B cell (primary cell): ENCODE data around the gene TMEM26. TPM values are rescaled to one million over a fixed set of nuclear protein-coding genes. Genes with fewer than 3 reads are reported as not detected.

ENCODE experiments used
- ATAC-seq: fragments of 200-7000 bp; cut with Tn5 transposase; one replicate; pipeline ENCODE4 v1.10.0; 2021; ENCODE audit warnings: low read depth, mild to moderate bottlenecking, moderate number of reproducible peaks, moderate library complexity
- CTCF ChIA-PET: fragments of 350-600 bp; sonication (Branson Sonifier 250); formaldehyde crosslinking; loops from one replicate; lab custom pipeline; 2021; ENCODE audit warnings: antibody characterized with exemption, inconsistent platforms; lab: Charles Lee
- POLR2A ChIA-PET: fragments of 350-600 bp; sonication (Branson Sonifier 250); formaldehyde crosslinking; loops from one replicate; lab custom pipeline; 2021; ENCODE audit warnings: antibody characterized with exemption; lab: Charles Lee
- DNase-seq: peaks from one replicate; pipeline ENCODE4 v3.0.0; 2013
- H2AFZ ChIP-seq: 2 replicates; pipeline ENCODE4 v1.6.1; 2012; ENCODE audit warnings: mild to moderate bottlenecking, low read depth, low read length; ENCODE audit not compliant: insufficient read depth, poor library complexity, severe bottlenecking
- H3K27ac ChIP-seq, 2 donors: 1 replicate in 1 of 2; 2 replicates in 1 of 2; pipeline ENCODE4 v1.5.1; 2012 to 2013; ENCODE audit warnings: low read length in 2 of 2, mild to moderate bottlenecking in 2 of 2, moderate library complexity in 1 of 2
- H3K27me3 ChIP-seq, 4 experiments: fragments of 200-600 bp in 1 of 4; sonication (generic) in 1 of 4; replicated peaks in 1 of 4; 1 replicate in 2 of 4; 2 replicates in 2 of 4; pipeline versions ENCODE4 v1.6.1 to v1.7.0; 2013 to 2016; ENCODE audit warnings: low read length in 3 of 4, mild to moderate bottlenecking in 2 of 4, mixed read lengths in 1 of 4, moderate library complexity in 1 of 4; ENCODE audit not compliant: insufficient read depth in 4 of 4, control insufficient read depth in 3 of 4; ENCODE audit errors: control extremely low read depth in 1 of 4
- H3K36me3 ChIP-seq, 2 experiments: replicated peaks in 1 of 2; 1 replicate in 1 of 2; 2 replicates in 1 of 2; pipeline versions ENCODE4 v1.6.1 to v1.7.1; 2013; ENCODE audit warnings: low read length in 1 of 2; ENCODE audit not compliant: insufficient read depth in 2 of 2, control insufficient read depth in 1 of 2; ENCODE audit errors: control extremely low read depth in 1 of 2, extremely low read depth in 1 of 2
- H3K4me1 ChIP-seq, 2 donors: fragments of 200-600 bp in 1 of 2; sonication (generic) in 1 of 2; 1 replicate in 1 of 2; 2 replicates in 1 of 2; pipeline versions ENCODE4 v1.5.1 to v1.6.1; 2013 to 2017; ENCODE audit warnings: low read length in 2 of 2; ENCODE audit not compliant: control insufficient read depth in 2 of 2, insufficient read depth in 2 of 2
- H3K4me2 ChIP-seq: replicated peaks from 2 replicates; pipeline ENCODE3; 2012; ENCODE audit warnings: mild to moderate bottlenecking, low read depth, low read length; ENCODE audit not compliant: poor library complexity, severe bottlenecking
- H3K4me3 ChIP-seq, 5 experiments: fragments of 200-600 bp in 1 of 5; sonication (generic) in 1 of 5; 1 replicate in 3 of 5; 2 replicates in 2 of 5; pipeline versions ENCODE4 v1.5.1 to v1.7.0; 2011 to 2016; ENCODE audit warnings: low read length in 4 of 5, mild to moderate bottlenecking in 4 of 5, low read depth in 2 of 5, control low read depth in 1 of 5, moderate library complexity in 1 of 5; ENCODE audit not compliant: insufficient read depth in 1 of 5; ENCODE audit errors: control extremely low read depth in 1 of 5, extremely low read depth in 1 of 5
- H3K79me2 ChIP-seq: fragments of 200-600 bp; sonication (generic); one replicate; pipeline ENCODE4 v1.6.0; 2016; ENCODE audit warnings: low read length; ENCODE audit not compliant: control insufficient read depth, insufficient read depth
- H3K9ac ChIP-seq: fragments of 200-600 bp; sonication (generic); 2 replicates; pipeline ENCODE4 v1.6.1; 2017; ENCODE audit warnings: mild to moderate bottlenecking, low read length, moderate library complexity
- H3K9me3 ChIP-seq, 3 donors: one replicate each; pipeline versions ENCODE4 v1.6.1 to v1.7.1; 2013; ENCODE audit warnings: low read length in 2 of 3; ENCODE audit not compliant: control insufficient read depth in 2 of 3, insufficient read depth in 1 of 3; ENCODE audit errors: control extremely low read depth in 1 of 3
- H4K20me1 ChIP-seq: 2 replicates; pipeline ENCODE4 v1.6.0; 2012; ENCODE audit warnings: mild to moderate bottlenecking, low read length; ENCODE audit not compliant: insufficient read depth, control insufficient read depth, poor library complexity, severe bottlenecking
- H3K27ac Mint-ChIP-seq: one replicate; pipeline ENCODE4 v1.8.0; 2021; ENCODE audit warnings: mixed read lengths
- H3K27me3 Mint-ChIP-seq: one replicate; pipeline ENCODE4 v1.8.0; 2021; ENCODE audit warnings: mixed read lengths
- H3K4me1 Mint-ChIP-seq: one replicate; pipeline ENCODE4 v1.8.0; 2021; ENCODE audit warnings: mixed read lengths
- H3K4me3 Mint-ChIP-seq: one replicate; pipeline ENCODE4 v1.8.0; 2021; ENCODE audit warnings: mixed read lengths
- H3K9me3 Mint-ChIP-seq: one replicate; pipeline ENCODE4 v1.8.0; 2022; ENCODE audit warnings: mixed read lengths; ENCODE audit not compliant: insufficient read depth
- EZH2 ChIP-seq: IDR thresholded peaks from 2 replicates; pipeline ENCODE4 v1.6.1; 2012; ENCODE audit warnings: borderline replicate concordance, low read depth, mild to moderate bottlenecking, moderate library complexity, low read length; ENCODE audit not compliant: insufficient read depth, poor library complexity, severe bottlenecking
- WGBS: methylation state at CpG from one replicate; pipeline ENCODE4 v1.1.5; 2013; ENCODE audit warnings: missing lambda C conversion rate; ENCODE audit not compliant: insufficient coverage; 5-methylcytosine and 5-hydroxymethylcytosine counted together
- intact Hi-C: fragments of 100-400 bp; cut with micrococcal nuclease; formaldehyde crosslinking; loops from one replicate; pipeline ENCODE4 v1.10.0; 2022
- polyA plus RNA-seq: library from polyadenylated mRNA; depleted of rRNA; stranded (reverse); fragments of >200 nt; gene quantifications from 2 replicates; pipeline ENCODE4 v1.2.3, GENCODE V29; 2012
- total RNA-seq, 2 donors: library from RNA; stranded (reverse); fragments of 120-200 nt in 1 of 2; gene quantifications; 1 replicate in 1 of 2; 2 replicates in 1 of 2; pipeline versions ENCODE4 v1.2.3 to v1.2.4, GENCODE V29; 2013 to 2022
- TF ChIP-seq, protein P1 (sequence below): fragments of 200-600 bp; IDR thresholded peaks from one replicate; pipeline ENCODE4 v1.8.0; 2022; ENCODE audit warnings: antibody characterized with exemption, mild to moderate bottlenecking

TMEM26 gene
- total and polyA plus RNA-seq, 2 donors (not counting 1 experiment from before 2014, with no cell fraction given) = not detected

DNA sequence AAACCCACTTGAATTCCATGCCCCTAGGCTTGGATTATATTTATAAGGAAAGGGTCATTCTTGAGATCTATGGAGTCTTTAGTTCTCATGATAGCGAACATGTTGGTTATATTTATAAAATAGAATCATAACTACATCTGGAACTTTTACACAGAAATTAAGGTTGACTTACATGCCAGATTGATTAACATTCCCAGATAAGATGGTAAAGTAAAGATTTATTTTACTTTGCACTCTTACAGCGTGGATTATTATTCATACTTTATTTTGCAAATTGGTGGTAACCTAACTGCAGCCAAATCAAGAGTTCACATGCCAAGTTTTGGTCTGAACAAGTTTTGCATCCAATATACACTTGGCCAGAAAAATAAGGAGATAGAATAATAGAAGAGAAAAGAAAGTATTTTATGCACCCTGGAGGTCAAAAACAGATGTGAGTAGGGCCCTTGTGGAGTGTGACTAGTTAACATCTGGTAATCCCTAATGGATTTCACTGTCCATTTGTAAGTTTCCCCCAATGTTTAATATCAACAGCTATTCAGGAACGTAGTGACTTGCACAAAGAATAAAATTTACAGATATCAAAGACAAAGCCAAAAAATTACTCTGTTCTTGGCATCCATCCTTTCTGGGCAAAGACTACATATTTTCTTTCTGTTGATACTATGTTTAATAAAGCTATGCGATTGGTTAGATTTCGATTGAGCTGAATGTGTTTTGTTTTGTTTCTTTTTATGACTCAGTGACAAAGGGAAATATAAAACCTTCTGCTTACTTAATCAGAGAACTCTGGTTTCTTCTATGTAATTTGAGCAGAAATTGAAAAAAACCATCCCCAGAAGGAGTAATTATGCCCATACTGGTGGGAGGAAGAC, 10.1 kb upstream of the TMEM26 start:
- no peak overlapping the region for H3K9ac ChIP-seq
- no peaks in the 10 kb centered on the region for H3K9me3 ChIP-seq
- no peak overlapping the region for H3K4me3 ChIP-seq
- no peaks in the 10 kb centered on the region for H3K79me2 ChIP-seq
- H3K27ac ChIP-seq = no peak overlapping the region
- no peaks in the 10 kb centered on the region for H4K20me1 ChIP-seq
- ChIA-PET POLR2A (no interaction called here), CTCF (no interaction called here)
- no peak for TF ChIP-seq EZH2
- TF ChIP-seq, protein P1, sequence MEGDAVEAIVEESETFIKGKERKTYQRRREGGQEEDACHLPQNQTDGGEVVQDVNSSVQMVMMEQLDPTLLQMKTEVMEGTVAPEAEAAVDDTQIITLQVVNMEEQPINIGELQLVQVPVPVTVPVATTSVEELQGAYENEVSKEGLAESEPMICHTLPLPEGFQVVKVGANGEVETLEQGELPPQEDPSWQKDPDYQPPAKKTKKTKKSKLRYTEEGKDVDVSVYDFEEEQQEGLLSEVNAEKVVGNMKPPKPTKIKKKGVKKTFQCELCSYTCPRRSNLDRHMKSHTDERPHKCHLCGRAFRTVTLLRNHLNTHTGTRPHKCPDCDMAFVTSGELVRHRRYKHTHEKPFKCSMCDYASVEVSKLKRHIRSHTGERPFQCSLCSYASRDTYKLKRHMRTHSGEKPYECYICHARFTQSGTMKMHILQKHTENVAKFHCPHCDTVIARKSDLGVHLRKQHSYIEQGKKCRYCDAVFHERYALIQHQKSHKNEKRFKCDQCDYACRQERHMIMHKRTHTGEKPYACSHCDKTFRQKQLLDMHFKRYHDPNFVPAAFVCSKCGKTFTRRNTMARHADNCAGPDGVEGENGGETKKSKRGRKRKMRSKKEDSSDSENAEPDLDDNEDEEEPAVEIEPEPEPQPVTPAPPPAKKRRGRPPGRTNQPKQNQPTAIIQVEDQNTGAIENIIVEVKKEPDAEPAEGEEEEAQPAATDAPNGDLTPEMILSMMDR = no peak
- no peak overlapping the region for H2AFZ ChIP-seq
- H3K27me3 ChIP-seq = peaks cover 0 to 4% (median 0%) of the 10 kb centered on the region in 4 experiments
- no peaks in the 10 kb centered on the region for H3K9me3 Mint-ChIP-seq
- DNase-seq (no peak), ATAC-seq (no peak)
- H3K36me3 ChIP-seq = no peaks in the 10 kb centered on the region
- H3K4me2 ChIP-seq = no peak overlapping the region
- H3K4me1 Mint-ChIP-seq = no peaks in the 10 kb centered on the region
- WGBS = no CpG with 5 or more reads among the region's 5 CpGs
- H3K27ac Mint-ChIP-seq = no peak overlapping the region
- no peak overlapping the region for H3K4me3 Mint-ChIP-seq
- intact Hi-C loops = no loop called here
- H3K27me3 Mint-ChIP-seq = peaks cover 7% of the 10 kb centered on the region
- no peaks in the 10 kb centered on the region for H3K4me1 ChIP-seq

DNA sequence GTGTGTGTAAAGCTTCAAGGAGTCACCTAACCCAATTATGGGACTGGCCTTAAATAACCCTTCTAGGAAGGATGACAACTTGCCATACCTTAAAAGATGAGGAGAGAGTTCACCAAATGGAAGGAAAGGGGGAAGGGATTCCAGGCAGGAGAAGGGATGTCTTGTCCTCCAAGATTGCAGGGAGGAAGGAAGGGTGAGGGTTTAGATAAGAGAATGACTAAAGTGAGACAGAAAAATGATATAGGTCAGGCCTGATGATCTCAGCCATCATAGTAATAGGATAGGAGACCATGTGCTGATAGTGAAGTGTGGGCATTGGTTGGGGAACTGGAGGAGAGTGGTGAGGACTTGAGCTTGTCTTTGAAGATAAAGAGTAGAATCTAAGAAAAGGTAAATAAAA, 7.7 kb upstream of the TMEM26 start:
- CTCF ChIA-PET = no interaction called here
- intact Hi-C loops = no loop called here

More for the DNA sequence above, 7.7 kb upstream of the TMEM26 start:
- Mint-ChIP-seq H3K9me3 (no peaks in the 10 kb centered on the region), H3K4me1 (no peaks in the 10 kb centered on the region), H3K27ac (no peak overlapping the region), H3K27me3 (peaks cover 17% of the 10 kb centered on the region), H3K4me3 (no peak overlapping the region)
- H3K9ac ChIP-seq = no peak overlapping the region
- no peak overlapping the region for H2AFZ ChIP-seq
- DNase-seq = no peak
- no peaks in the 10 kb centered on the region for H3K4me1 ChIP-seq
- TF ChIP-seq, protein P1 = no peak
- TF ChIP-seq EZH2 = no peak
- H3K36me3 ChIP-seq = no peaks in the 10 kb centered on the region
- no peak for ATAC-seq
- no peak overlapping the region for H3K4me3 ChIP-seq
- no peaks in the 10 kb centered on the region for H4K20me1 ChIP-seq
- POLR2A ChIA-PET = no interaction called here
- peaks cover 0 to 5% (median 0%) of the 10 kb centered on the region in 4 experiments for H3K27me3 ChIP-seq
- H3K79me2 ChIP-seq = no peaks in the 10 kb centered on the region
- H3K27ac ChIP-seq = no peak overlapping the region
- H3K4me2 ChIP-seq = no peak overlapping the region
- no peaks in the 10 kb centered on the region for H3K9me3 ChIP-seq
